ENCODE data around the gene CCDC198. TPM values are rescaled to one million over a fixed set of nuclear protein-coding genes. Genes with fewer than 3 reads are reported as not detected.

CCDC198 gene
- polyA plus RNA-seq, 1 donor from 2014 or later = not detected

DNA sequence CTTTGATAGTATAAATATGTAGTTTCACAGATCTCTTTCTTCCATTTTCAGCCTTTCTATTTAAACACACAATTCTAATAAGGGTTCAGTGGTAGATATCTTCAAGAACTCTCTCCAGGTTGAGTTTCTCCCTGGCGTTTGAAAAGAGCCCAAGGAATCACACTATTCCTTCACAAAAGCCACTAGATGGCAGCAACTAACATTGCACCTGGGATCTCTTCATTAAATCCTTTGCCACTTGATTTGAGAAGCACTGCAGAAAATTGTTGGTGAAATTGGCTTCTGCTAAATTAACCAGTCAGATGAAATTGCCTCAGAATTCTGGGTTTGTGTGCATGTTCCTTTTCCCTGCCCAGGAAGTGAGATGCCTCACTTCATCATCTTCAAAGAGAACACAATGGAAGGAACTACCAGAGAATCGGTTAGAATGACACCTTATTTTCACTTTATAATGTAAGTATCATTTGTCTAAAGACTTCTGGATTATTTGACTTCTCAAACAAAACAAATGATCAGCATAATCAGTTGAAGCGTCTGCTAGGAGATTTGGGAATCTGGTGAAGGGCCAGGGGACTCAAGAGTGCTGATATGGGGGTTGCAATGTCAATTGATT is 6.8 kb downstream of the CCDC198 start:
- no peak overlapping the region for H2AFZ ChIP-seq (ENCODE audit: low read depth, low read length)
- H3F3A ChIP-seq (ENCODE audit: insufficient read depth, low read length, poor library complexity, severe bottlenecking) = no peaks in the 10 kb centered on the region
- H3K27ac ChIP-seq (ENCODE audit: low read length) = no peak overlapping the region
- no peak overlapping the region for H3K4me2 ChIP-seq (ENCODE audit: low read length)
- TF ChIP-seq EZH2 (IDR thresholded peaks at IDR 0.05; ENCODE audit: borderline replicate concordance, insufficient read depth, low read length, poor library complexity, severe bottlenecking) (no peak), RAD21 (conservative IDR thresholded peaks at IDR 0.05) (peak; percentile 90), TAF1 (IDR thresholded peaks at IDR 0.05; ENCODE audit: low read depth) (no peak), EP300 (conservative IDR thresholded peaks at IDR 0.05; ENCODE audit: poor library complexity, severe bottlenecking) (no peak), POLR2AphosphoS5 (IDR thresholded peaks at IDR 0.05) (no peak), CTCF (IDR thresholded peaks at IDR 0.05; ENCODE audit: poor library complexity, severe bottlenecking) (peak; percentile 88), SMC3 (conservative IDR thresholded peaks at IDR 0.05; ENCODE audit: poor library complexity) (peak; percentile 91), MXI1 (conservative IDR thresholded peaks at IDR 0.05; ENCODE audit: poor library complexity, severe bottlenecking) (no peak)
- TF ChIP-seq, protein P1, sequence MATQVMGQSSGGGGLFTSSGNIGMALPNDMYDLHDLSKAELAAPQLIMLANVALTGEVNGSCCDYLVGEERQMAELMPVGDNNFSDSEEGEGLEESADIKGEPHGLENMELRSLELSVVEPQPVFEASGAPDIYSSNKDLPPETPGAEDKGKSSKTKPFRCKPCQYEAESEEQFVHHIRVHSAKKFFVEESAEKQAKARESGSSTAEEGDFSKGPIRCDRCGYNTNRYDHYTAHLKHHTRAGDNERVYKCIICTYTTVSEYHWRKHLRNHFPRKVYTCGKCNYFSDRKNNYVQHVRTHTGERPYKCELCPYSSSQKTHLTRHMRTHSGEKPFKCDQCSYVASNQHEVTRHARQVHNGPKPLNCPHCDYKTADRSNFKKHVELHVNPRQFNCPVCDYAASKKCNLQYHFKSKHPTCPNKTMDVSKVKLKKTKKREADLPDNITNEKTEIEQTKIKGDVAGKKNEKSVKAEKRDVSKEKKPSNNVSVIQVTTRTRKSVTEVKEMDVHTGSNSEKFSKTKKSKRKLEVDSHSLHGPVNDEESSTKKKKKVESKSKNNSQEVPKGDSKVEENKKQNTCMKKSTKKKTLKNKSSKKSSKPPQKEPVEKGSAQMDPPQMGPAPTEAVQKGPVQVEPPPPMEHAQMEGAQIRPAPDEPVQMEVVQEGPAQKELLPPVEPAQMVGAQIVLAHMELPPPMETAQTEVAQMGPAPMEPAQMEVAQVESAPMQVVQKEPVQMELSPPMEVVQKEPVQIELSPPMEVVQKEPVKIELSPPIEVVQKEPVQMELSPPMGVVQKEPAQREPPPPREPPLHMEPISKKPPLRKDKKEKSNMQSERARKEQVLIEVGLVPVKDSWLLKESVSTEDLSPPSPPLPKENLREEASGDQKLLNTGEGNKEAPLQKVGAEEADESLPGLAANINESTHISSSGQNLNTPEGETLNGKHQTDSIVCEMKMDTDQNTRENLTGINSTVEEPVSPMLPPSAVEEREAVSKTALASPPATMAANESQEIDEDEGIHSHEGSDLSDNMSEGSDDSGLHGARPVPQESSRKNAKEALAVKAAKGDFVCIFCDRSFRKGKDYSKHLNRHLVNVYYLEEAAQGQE (IDR thresholded peaks at IDR 0.05; ENCODE audit: borderline replicate concordance) = no peak
- no peaks in the 10 kb centered on the region for H4K20me1 ChIP-seq (ENCODE audit: insufficient read depth)
- H3K9me2 ChIP-seq (ENCODE audit: insufficient read depth, low read length) = no peaks in the 10 kb centered on the region
- H3K27me3 ChIP-seq (ENCODE audit: insufficient read depth, low read depth, low read length) = no peaks in the 10 kb centered on the region
- no peaks in the 10 kb centered on the region for H3K9me3 ChIP-seq (ENCODE audit: low read length)
- H3K36me3 ChIP-seq (ENCODE audit: insufficient read depth, low read length) = no peaks in the 10 kb centered on the region
- H3K79me2 ChIP-seq (replicated peaks; ENCODE audit: insufficient read depth, low read length) = no peaks in the 10 kb centered on the region
- H3K9ac ChIP-seq (ENCODE audit: low read length) = no peak overlapping the region
- H3K4me3 ChIP-seq (ENCODE audit: low read length) = no peak overlapping the region

DNA sequence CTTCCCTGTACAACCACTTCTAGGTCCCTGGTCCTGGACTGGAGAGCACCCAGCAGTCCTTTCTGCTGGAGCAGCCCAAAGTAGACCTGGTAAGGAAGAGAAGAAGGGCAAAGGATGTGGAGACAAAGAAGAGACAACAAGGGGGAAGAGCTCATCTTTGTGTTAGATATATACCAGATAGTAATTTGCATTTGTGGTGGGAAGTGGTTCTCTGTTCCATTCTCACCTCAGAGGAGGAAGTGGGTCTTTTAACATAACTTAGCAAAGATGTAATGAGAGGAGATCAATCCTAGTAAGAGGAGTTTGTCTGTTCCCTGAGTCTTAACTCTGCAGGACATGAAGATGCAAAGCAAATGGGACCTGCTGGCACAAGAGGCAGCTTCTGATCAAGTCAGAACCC is 8.0 kb downstream of the CCDC198 start:
- H3K9ac ChIP-seq (ENCODE audit: low read length) = no peak overlapping the region
- H3K9me2 ChIP-seq (ENCODE audit: insufficient read depth, low read length) = no peaks in the 10 kb centered on the region
- no peaks in the 10 kb centered on the region for H4K20me1 ChIP-seq (ENCODE audit: insufficient read depth)
- H3K79me2 ChIP-seq (replicated peaks; ENCODE audit: insufficient read depth, low read length) = no peaks in the 10 kb centered on the region
- H3K9me3 ChIP-seq (ENCODE audit: low read length) = no peaks in the 10 kb centered on the region
- H2AFZ ChIP-seq (ENCODE audit: low read depth, low read length) = no peak overlapping the region
- H3K36me3 ChIP-seq (ENCODE audit: insufficient read depth, low read length) = no peaks in the 10 kb centered on the region
- no peak overlapping the region for H3K4me2 ChIP-seq (ENCODE audit: low read length)
- no peak overlapping the region for H3K27ac ChIP-seq (ENCODE audit: low read length)
- H3F3A ChIP-seq (ENCODE audit: insufficient read depth, low read length, poor library complexity, severe bottlenecking) = no peaks in the 10 kb centered on the region
- H3K27me3 ChIP-seq (ENCODE audit: insufficient read depth, low read depth, low read length) = no peaks in the 10 kb centered on the region
- no peak overlapping the region for H3K4me3 ChIP-seq (ENCODE audit: low read length)
- TF ChIP-seq MXI1 (conservative IDR thresholded peaks at IDR 0.05; ENCODE audit: poor library complexity, severe bottlenecking) = no peak
